Measurements from ENCODE around the gene ANO2. TPM values are rescaled to one million over a fixed set of nuclear protein-coding genes. Genes with fewer than 3 reads are reported as not detected.

ANO2 gene
- total RNA-seq, 1 experiment from 2014 or later, result not detected

DNA sequence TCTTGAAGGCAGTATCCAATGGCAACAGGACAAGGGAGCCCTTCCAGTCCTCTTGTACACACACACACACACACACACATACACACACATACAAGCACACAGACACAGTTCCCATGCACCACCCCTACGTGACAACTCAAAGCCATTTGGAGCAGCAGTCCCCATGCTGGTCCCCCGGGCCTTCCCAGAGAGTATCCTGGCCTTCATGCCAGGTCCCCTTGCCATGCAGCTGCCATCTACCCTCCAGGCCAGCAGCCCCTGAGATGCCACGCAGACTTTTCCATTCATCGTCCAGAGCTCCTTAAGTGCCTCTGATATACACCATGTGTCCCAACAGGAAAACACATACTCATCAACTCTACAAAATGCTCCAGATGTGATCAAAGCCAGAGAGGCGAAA lies 159.5 kb downstream of the ANO2 start:
- TF ChIP-seq EZH2phosphoT487 (IDR thresholded peaks at IDR 0.05; ENCODE audit: borderline replicate concordance, low read length), result no peak
- TF ChIP-seq EZH2 (IDR thresholded peaks at IDR 0.05; ENCODE audit: low read length, unreplicated experiment), result no peak
- TF ChIP-seq, protein P1, sequence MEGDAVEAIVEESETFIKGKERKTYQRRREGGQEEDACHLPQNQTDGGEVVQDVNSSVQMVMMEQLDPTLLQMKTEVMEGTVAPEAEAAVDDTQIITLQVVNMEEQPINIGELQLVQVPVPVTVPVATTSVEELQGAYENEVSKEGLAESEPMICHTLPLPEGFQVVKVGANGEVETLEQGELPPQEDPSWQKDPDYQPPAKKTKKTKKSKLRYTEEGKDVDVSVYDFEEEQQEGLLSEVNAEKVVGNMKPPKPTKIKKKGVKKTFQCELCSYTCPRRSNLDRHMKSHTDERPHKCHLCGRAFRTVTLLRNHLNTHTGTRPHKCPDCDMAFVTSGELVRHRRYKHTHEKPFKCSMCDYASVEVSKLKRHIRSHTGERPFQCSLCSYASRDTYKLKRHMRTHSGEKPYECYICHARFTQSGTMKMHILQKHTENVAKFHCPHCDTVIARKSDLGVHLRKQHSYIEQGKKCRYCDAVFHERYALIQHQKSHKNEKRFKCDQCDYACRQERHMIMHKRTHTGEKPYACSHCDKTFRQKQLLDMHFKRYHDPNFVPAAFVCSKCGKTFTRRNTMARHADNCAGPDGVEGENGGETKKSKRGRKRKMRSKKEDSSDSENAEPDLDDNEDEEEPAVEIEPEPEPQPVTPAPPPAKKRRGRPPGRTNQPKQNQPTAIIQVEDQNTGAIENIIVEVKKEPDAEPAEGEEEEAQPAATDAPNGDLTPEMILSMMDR (conservative IDR thresholded peaks at IDR 0.05; ENCODE audit: low read depth, low read length), result no peak
- H3K27me3 ChIP-seq (ENCODE audit: low read length), result no peaks in the 10 kb centered on the region; the same call in 1 of the 2 replicates
- H3K27ac ChIP-seq (ENCODE audit: low read length), result no peak overlapping the region
- CTCF ChIA-PET, result no interaction called here
- DNase-seq (no peak), ATAC-seq (no peak)
- H3K9ac ChIP-seq (ENCODE audit: low read length), result no peak overlapping the region
- H3F3A ChIP-seq (ENCODE audit: low read length, unreplicated experiment), result no peaks in the 10 kb centered on the region
- H3K9me2 ChIP-seq (replicated peaks; ENCODE audit: low read length), result no peaks in the 10 kb centered on the region
- intact Hi-C loops (cut with micrococcal nuclease), result no loop called here
- H4K20me1 ChIP-seq (ENCODE audit: low read length), result no peaks in the 10 kb centered on the region
- POLR2A ChIA-PET (ENCODE audit: unreplicated experiment), result no interaction called here
- no peaks in the 10 kb centered on the region for H3K4me1 ChIP-seq (ENCODE audit: insufficient read depth, low read length)
- H3K36me3 ChIP-seq (ENCODE audit: low read depth, low read length), result no peaks in the 10 kb centered on the region
- no peaks in the 10 kb centered on the region for H3K9me3 ChIP-seq (ENCODE audit: low read length)
- no peak overlapping the region for H3K4me3 ChIP-seq (ENCODE audit: low read length)
- no peak overlapping the region for H2AFZ ChIP-seq (ENCODE audit: low read length)
- H3K79me2 ChIP-seq (ENCODE audit: low read length), result no peaks in the 10 kb centered on the region
- no peak overlapping the region for H3K4me2 ChIP-seq (ENCODE audit: low read length)
- BruUV-seq (replicated peaks), result no TSS peak

DNA sequence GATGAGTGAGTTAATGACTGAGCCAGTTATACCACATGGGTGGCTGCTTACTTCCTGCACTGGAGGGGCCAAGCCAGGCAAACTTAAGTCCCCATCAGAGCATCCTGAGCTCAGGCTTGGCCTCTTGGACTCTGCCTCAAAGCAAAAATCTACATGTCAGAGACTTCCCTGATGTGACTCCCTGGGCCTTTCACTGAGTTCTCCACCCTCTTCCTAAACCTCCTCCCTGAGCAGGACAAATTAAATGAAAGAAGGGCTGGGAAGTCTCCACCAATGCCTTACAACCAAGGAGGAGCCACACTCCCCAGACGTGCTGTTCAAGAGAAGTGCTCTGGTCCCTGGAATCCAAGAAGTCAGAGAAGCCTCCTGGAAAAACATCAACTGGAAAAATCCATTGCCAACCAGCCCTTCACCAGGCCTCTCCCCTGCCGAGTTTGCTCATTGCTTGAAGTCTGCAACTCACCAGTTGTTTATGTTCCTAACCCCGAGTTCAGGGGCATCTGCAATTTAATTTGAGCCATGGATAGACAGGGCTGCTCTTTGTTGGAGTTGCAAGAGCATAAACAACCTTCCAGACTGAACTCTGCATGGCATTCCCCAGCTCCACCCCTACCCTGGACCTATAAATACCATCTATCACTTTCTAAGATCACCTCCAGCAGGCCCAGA lies 160.5 kb downstream of the ANO2 start:
- no peaks in the 10 kb centered on the region for H3K79me2 ChIP-seq (ENCODE audit: low read length)
- CTCF ChIA-PET, result no interaction called here
- H3K9me2 ChIP-seq (replicated peaks; ENCODE audit: low read length), result no peaks in the 10 kb centered on the region
- no peak for ATAC-seq
- no peak overlapping the region for H3K4me2 ChIP-seq (ENCODE audit: low read length)
- intact Hi-C loops (cut with micrococcal nuclease), result no loop called here
- POLR2A ChIA-PET (ENCODE audit: unreplicated experiment), result no interaction called here
- no TSS peak for BruUV-seq (replicated peaks)
- no peaks in the 10 kb centered on the region for H3K36me3 ChIP-seq (ENCODE audit: low read depth, low read length)
- no peaks in the 10 kb centered on the region for H3K9me3 ChIP-seq (ENCODE audit: low read length)
- H3K9ac ChIP-seq (ENCODE audit: low read length), result no peak overlapping the region
- TF ChIP-seq, protein P1 (conservative IDR thresholded peaks at IDR 0.05; ENCODE audit: low read depth, low read length), result no peak
- TF ChIP-seq EZH2phosphoT487 (IDR thresholded peaks at IDR 0.05; ENCODE audit: borderline replicate concordance, low read length) (no peak), EZH2 (IDR thresholded peaks at IDR 0.05; ENCODE audit: low read length, unreplicated experiment) (no peak)
- no peaks in the 10 kb centered on the region for H3F3A ChIP-seq (ENCODE audit: low read length, unreplicated experiment)
- no peak overlapping the region for H3K4me3 ChIP-seq (ENCODE audit: low read length)
- no peak for DNase-seq
- no peak overlapping the region for H2AFZ ChIP-seq (ENCODE audit: low read length)
- no peaks in the 10 kb centered on the region for H3K4me1 ChIP-seq (ENCODE audit: insufficient read depth, low read length)
- no peak overlapping the region for H3K27ac ChIP-seq (ENCODE audit: low read length)
- H4K20me1 ChIP-seq (ENCODE audit: low read length), result no peaks in the 10 kb centered on the region
- H3K27me3 ChIP-seq (ENCODE audit: low read length), result peaks cover 2% of the 10 kb centered on the region; the same call in 1 of the 2 replicates

DNA sequence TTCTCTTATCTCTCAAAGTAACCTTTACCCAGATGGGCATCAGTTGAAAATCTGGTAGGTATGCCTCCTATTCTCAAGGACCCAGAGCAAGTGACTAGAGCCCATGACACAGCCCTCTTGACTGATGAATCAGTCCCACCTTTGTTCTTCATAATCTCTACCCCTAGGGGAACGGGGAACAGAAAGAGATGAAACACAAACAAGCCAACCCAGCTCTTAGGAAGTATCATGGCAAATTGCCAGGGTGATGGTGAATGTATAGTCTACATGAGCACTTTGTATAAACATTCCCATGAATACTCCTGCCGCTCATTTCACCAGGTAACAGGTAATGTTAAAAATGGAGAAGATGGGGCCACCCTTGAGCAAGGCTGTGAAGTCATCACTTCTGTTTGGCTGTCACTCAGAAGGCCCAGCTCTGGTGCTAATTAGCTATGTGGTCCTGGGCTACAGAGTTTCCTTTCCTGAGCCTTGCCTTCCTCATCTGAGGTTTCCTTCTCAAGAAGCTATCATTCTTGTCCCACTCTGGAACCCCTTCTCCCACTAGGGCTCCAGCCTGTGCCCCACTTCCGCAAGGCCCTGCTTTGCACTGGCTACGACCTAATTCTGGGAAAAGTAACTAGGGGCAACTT lies 161.7 kb downstream of the ANO2 start:
- ChIA-PET POLR2A (ENCODE audit: unreplicated experiment) (no interaction called here), CTCF (no interaction called here)

More for the DNA sequence above, 161.7 kb downstream of the ANO2 start:
- Histone ChIP-seq H2AFZ (ENCODE audit: low read length) (no peak overlapping the region), H4K20me1 (ENCODE audit: low read length) (no peaks in the 10 kb centered on the region), H3K4me3 (ENCODE audit: low read length) (no peak overlapping the region), H3K9me3 (ENCODE audit: low read length) (no peaks in the 10 kb centered on the region), H3K79me2 (ENCODE audit: low read length) (no peaks in the 10 kb centered on the region), H3K9ac (ENCODE audit: low read length) (no peak overlapping the region), H3K36me3 (ENCODE audit: low read depth, low read length) (no peaks in the 10 kb centered on the region), H3K4me2 (ENCODE audit: low read length) (no peak overlapping the region), H3K9me2 (replicated peaks; ENCODE audit: low read length) (no peaks in the 10 kb centered on the region), H3K4me1 (ENCODE audit: insufficient read depth, low read length) (no peaks in the 10 kb centered on the region), H3F3A (ENCODE audit: low read length, unreplicated experiment) (no peaks in the 10 kb centered on the region), H3K27me3 (ENCODE audit: low read length) (peaks cover 4% of the 10 kb centered on the region; the same call in 1 of the 2 replicates), H3K27ac (ENCODE audit: low read length) (no peak overlapping the region)
- ATAC-seq (no peak), DNase-seq (no peak)
- BruUV-seq (replicated peaks), result no TSS peak
- intact Hi-C loops (cut with micrococcal nuclease), result no loop called here
- TF ChIP-seq EZH2phosphoT487 (IDR thresholded peaks at IDR 0.05; ENCODE audit: borderline replicate concordance, low read length) (no peak), EZH2 (IDR thresholded peaks at IDR 0.05; ENCODE audit: low read length, unreplicated experiment) (no peak)
- TF ChIP-seq, protein P1 (conservative IDR thresholded peaks at IDR 0.05; ENCODE audit: low read depth, low read length), result no peak
